LoVo (cell line): ENCODE results near the gene INTS15.
"Not testable (repeated sequence)": the region's sequence is repeated elsewhere in the genome, so short reads cannot be mapped to it uniquely, and the experiment has no call there.

Experiments
- DNase-seq: peaks from one replicate; pipeline ENCODE4 v3.0.0-alpha.2; 2016; ENCODE audit warnings: low spot score

Gene INTS15

DNA sequence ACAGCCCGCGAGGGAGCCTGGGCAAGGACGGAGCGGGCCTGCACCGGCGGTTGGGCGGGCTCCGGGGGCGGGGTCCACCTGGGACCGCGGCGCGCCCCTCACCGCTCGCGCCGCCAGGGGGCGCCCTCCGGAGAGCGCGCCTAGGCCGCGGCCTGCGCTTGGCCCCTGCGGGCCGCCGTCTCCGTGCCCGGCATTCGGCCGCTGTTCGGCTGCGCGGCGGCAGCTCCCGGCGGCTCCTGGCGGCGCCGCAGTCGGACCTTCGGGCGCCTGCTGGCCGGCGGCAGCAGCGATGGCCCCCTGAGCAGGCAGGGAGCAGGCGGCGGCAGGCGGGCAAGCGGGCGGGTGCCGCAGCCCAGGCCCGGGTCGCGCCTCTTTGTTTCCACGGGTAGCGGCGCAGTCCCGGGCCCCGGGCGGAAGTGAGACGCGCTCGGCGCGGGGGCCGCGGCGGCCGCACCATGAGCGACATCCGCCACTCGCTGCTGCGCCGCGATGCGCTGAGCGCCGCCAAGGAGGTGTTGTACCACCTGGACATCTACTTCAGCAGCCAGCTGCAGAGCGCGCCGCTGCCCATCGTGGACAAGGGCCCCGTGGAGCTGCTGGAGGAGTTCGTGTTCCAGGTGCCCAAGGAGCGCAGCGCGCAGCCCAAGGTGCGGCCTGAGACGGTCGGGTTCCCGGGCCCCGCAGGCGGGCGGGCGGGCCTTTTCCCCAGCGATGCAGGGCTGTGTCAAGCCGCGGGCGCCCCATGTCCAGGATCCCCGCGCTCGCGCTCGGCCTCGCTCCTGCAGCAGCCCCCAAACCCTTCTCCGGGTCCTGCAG lies at the start of gene INTS15:
Gene INTS15, plus strand, starts transcription at position 193 of the 816 bp plus-strand sequence. Its CDS starts 263 bp downstream, at position 456.
- peak; percentile 94 for DNase-seq

DNA sequence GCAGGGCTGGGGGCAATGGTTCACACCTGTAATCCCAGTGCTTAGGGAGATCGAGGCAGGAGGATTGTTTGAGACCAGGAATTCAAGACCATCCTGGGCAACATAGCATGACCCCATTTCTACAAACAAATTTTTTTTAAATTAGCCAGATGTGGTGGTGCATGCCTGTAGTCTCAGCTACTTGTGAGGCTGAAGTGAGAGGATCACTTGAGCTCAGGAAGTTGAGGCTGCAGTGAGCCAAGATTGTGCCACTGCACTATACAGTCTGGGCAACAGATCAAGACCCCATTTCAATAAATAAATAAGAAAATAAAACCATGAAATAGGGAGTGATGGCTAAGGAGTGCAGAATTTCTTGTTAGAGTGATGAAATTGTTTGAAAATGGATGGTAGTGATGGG lies 47.5 kb upstream of the INTS15 start:
- no peak for DNase-seq

DNA sequence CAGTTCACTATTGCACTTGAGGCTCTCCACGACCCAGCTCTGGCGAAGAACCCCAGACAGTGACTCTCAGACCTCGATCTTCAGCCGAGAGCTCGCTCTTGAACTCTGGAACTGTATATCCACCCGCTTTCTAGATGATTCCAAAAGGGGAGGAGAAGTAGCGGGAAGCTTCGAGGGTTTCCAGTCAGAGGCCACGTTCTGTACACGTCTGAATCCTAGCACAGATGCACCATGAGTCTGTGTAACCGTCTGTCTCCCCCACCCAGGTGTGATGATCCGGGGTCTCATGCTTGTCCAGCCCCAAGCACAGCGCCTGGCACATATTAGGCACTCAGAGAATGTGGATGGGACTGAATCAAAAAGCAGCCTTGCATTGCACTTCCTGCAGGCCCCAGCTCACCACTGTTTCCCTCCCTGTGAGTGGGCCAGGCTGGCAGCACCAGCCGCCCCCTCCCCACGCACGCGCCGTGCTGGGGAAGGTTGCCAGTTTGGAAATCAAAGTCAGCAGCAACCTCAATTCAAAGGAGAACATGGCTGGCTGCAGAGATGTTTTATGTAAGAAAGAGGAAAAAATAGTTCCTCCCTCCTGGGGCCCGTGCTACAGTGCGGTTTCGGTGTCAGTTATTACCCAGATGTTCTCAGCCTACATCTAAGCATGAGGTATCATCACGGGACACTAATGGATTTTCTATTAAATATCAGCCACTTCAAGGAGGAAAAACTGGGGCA lies 44.3 kb upstream of the INTS15 start:
- no peak for DNase-seq

DNA sequence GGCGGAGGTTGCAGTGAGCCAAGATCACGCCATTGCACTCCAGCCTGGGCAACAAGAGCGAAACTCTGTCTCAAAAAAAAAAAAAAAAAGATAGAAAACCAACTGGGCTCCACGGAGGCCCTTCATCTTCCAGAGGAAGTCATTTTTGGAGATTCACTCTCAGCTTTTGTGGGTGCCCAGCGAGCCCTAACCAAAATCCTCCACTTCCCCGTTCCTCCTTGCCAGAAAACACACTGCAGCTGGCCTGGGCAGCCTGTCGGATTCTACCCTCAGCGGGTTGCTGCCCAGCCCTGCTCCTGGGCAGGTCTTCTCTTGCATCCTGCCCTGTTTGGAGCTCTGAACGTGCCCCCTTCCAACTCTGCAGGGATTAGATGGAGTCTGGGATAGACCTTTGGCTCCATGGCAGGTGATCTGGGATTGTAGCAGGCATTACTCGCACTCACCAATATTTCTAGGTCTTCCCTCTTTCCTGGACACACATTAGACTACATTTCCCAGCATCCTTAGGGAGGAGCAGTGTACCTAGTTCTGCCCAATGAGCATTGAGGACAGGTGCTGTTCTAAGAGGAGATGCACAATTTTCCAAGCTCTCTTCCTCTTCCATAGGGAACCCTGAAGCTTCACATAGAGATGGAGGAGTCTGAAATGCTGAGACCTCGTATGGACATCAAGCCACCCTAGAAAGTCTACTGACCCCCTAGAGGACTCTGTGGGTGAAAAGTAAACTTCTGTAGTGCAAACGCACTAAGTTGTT lies 43.1 kb upstream of the INTS15 start:
- no peak for DNase-seq

DNA sequence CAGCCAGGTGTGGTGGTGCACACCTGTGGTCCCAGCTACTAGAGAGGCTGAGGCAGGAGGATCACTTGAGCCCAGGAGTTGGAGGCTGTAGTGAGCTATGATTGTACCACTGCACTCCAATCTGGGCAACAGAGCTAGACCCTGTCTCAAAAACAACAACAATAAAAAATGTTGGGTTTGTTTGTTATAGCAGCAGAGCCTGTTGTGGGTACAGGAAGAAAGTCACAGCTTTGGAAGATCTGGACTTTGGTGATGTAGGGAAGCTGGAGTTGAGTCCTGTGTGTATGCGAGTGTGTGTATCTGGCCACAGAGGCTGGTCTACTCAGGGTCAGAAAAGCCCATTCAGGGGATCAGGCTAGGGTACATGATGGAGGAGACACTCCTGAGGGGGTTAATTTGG lies 42.4 kb upstream of the INTS15 start:
- no peak for DNase-seq

DNA sequence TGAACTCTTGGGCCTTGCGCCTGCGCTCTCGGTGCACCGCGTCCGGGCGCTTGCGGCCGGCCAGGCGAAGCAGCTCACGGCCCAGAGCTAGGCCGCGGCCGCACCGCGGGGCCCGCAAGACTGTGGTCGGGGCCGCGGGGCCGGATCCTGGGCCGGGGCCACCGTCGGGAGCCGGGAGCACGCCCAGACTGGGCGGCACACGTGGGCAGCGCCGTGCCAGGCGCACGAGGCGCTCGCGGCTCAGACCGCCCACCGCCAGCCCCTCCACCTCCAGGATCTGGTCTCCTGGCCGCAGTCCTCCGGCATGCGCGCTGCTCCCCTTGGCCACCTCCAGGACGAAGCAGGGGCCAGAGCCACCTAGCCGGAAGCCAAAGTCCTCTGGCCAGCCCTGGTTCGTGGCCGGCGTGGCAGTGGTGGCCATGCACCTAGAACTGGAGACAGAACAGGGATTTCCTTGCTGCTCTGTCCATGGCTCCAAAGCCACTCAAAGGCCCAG lies 38.8 kb upstream of the INTS15 start, which contains the start of gene GRID2IP:
Gene GRID2IP, minus strand, starts transcription at position 446 of the 496 bp plus-strand sequence. Its CDS starts 25 bp downstream, at position 421.
- no peak for DNase-seq

DNA sequence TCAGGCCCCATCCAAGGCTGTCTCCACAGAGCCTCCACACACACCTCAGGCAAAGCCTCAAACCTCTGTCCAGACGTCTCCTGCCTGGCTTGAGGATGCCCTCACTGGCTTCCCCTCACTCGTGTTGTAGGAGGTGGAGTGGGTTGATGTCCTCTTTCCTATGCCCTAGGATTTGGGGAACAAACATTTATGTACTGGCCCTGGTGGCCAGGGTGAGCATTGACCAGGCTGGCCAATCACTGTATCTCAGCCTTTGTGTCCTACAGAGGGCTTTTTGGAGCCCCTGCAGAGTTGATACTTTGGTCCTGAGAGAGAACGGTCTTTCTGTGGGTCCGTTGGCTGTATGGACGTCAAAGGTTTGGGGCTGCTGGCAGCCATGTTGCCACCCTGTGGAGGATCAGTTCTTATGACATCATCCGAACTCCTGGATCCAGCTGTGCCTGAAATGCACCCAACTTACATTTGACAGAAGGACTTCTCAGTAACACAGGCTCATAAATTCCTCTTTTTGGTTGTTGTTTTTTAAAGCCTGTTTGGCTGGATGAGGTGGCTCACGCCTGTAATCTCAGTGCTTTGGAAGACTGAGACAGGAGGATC lies 36.3 kb upstream of the INTS15 start:
- no peak for DNase-seq

DNA sequence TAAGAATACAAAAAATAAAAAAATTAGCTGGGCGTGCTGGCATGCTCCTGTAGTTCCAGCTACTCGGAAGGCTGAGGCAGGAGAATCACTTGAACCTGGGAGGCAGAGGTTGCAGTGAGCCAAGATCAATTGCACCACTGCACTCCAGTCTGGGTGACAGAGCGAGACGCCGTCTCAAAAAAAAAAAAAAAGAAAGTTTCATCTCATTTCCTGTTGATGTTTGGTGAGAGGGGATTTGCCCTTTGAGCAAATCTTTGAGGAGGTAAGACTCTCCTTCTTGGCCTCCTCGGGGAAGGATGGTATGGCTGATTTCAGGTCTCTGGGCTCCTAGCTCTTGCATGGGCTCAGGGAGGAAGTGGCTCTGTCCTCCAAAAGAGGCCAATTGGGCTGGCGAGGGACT lies 35.0 kb upstream of the INTS15 start:
- DNase-seq, result no peak

DNA sequence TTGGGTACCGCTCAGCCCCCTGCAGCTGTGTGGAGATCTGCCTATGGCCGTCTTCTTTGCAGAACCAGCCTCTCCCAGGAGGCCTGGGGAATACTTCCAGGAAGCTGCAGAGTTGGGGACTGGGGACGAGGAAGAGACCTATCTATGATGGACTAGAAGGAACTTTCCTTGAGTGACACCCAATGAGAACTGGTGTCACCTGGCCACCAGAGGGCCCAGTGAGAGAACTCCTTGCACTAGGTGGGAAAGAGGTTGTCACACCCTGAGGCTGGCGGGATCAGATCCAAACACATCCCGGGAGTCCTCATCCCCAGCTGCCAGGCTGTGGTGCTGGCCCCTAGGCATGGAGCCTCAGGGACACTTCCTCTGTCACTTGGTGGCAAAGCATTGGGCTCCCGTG lies 33.6 kb upstream of the INTS15 start:
- DNase-seq, result no peak

DNA sequence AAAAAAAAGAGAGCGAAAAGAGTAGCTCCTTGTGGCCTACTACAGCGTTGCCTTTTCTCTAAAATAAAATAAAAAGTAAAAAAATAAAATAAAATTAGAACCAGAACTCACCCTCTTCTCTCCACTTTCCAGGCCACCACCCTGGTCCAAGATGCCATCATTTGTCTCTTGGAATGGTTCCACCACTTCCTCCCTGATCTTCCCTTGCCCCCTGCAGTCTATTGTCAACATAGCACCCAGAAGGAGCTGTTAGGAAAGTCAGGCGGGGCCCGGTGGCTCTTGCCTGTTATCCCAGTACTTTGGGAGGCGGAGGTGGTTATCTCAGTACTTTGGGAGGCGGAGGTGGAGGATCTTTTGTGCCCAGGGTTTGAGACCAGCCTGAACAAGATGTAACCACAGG lies 31.0 kb upstream of the INTS15 start:
- DNase-seq, result peak; percentile 58

DNA sequence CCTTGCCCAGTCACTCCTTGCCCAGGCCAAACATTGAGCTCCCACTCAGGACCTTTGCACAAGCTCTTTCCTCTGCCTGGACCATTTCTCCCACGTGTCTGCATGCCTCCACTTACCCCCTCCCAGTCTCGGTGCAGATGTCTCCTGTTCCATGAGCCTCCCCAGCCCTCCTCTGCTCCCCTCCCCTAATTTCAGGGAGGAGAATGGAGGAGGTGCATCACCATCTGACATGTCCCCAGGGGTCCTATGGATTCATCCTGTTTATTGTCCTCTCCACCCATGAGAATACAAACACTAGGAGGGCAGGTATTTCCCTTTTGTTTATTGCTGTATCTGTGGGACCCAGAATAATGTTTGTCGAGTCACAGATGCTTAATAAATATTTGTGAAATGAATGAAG lies 29.9 kb upstream of the INTS15 start:
- DNase-seq, result no peak

DNA sequence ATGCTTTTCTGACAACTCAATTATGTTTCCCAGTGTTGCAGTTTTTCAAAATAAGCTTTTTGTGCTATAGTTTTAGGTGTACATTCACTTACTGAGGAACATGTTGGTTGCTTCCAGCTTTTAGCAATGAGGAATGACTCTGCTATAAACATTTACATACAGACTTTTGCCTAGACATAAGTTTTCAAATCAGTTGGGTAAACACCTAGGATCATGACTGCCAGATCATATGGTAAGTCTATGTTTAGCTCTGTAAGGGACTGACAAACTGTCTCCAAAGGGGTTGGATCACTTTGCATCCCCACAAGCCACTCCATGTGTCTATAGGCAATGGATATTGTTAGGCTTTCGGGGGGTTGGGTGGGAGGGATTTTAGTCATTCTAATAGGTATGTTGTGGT lies 27.7 kb upstream of the INTS15 start:
- no peak for DNase-seq

DNA sequence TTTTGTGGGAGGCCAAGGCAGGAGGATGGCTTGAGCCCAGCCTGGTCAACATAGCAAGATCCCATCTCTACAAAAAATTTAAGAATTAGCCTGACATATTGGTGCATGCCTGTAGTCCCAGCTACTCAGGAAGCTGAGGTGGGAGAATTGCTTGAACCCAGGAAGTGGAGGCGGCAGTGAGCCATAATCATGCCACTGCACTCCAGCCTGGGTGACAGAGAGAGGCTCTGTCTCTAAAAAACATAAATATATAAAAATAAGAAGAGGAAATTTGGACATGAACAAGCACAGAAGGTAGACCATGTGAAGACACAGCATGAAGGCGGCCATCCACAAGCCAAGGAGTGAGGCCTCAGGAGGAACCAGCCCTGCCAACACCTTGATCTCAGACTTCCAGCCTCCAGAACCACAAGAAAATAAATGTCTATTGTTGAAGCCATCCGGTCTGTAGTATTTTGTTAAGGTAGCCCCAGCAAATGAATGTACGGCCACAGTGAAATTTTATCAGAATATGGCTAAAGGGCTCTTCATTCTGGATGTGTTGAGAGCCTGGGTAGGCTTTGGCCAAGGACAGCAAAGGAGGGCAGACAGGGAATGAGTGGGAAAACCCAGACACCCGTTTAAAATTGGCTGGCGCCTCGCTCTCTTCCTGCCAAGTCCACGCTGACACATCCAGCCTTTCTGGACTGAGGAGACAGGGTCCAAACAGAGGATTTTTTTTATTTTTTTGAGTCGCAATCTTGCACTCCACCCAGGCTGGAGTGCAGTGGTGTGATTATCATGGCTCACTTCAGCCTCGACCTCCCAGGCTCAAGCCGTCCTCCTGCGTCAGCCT lies 25.7 kb upstream of the INTS15 start:
- no peak for DNase-seq

DNA sequence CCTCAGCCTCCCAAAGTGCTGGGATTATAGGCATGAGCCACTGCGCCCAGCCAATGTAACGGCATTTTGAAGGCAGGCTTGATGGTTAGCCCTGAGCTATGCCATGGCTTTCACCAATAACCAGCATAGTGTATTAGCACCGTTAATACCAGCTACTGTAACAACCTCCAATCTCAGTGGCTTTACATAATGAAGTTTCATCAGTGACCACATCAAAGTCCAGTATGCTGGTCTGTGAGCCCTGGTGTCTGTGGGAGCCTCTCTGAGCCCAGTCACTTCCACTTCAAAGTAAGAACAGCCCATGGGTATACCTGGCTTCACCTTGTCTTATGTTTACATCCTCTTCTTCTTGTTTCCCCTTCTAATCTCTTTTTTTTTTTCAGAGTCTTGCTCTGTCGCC lies 24.2 kb upstream of the INTS15 start:
- no peak for DNase-seq

DNA sequence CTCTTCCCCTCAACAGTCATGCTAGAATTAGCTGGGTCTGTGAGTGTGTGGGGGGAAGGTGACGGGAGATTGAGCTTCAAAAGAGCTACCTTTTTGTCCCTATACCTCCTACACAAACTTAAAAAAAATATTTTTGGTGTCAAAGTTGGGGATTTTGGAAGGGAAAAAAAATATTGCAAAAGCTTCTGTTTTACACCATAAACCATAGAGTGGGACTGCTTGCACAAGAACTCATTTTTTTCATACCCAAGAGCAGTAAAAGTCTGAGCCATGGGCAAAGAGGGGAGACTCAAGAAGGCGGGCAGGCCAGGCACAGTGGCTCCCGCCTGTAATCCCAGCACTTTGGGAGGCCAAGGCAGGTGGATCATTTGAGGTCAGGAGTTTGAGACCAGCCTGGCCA lies 21.9 kb upstream of the INTS15 start:
- no peak for DNase-seq

DNA sequence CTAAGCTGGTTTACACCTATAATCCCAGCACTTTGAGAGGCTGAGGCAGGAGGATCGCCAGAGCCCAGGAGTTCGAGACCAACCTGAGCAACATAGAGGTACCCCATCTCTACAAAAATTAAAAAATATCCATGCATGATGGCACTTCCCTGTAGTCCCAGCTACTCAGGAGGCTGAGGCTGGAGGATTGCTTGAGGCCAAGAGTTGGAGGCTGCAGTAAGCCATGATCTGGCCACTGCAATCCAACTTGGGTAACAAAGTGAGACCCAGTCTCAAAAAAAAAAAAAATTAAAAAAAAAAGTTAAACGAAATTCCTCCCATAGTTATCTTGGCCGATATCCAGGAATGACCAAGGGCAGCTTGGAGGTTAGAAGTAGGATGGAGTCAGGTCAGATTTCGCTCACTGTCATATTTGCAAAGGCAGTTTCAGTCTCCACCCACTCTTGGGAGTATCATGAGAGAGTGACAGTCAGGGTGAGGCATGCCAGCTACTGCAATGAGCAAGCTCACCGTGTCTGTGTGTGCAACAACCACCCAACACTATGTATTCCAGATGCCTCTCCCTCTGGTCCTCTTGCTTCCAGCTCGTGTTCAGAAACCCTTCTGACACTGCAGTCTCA lies 18.6 kb upstream of the INTS15 start:
- no peak for DNase-seq

DNA sequence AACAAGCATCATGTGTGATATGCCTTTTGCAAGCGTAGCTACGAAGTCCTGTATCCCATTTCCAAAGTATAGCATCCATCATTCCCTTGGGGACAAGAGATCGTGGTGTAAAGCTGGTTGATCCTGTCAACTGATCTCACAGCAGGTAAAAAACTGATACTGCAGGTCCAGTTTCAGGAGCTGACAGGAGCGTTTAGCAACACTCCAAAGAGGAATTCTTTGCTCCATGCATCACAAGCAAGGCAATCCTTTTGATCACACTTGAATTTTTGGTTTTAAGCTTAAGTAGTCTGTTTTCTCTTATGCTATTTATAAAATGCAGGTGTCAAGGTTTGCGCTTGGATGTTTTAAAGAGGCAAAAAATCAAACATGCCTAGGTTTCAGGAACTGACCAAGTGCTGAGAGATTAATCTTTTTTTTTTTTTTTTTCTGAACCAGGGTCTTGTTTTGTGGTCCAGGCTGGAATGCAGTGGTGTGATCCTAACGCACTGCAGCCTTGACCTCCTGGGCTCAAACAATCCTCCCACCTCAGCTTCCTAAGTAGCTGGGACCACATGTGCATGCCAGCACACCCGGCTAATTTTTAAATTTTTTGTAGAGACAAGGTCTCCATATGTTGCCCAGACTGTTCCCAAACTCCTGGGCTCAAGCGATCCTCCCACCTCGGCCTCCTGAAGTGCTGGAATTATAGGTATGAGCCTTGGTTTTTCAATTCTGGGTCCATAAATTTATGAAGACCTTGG lies 14.4 kb upstream of the INTS15 start:
- DNase-seq, result no peak

DNA sequence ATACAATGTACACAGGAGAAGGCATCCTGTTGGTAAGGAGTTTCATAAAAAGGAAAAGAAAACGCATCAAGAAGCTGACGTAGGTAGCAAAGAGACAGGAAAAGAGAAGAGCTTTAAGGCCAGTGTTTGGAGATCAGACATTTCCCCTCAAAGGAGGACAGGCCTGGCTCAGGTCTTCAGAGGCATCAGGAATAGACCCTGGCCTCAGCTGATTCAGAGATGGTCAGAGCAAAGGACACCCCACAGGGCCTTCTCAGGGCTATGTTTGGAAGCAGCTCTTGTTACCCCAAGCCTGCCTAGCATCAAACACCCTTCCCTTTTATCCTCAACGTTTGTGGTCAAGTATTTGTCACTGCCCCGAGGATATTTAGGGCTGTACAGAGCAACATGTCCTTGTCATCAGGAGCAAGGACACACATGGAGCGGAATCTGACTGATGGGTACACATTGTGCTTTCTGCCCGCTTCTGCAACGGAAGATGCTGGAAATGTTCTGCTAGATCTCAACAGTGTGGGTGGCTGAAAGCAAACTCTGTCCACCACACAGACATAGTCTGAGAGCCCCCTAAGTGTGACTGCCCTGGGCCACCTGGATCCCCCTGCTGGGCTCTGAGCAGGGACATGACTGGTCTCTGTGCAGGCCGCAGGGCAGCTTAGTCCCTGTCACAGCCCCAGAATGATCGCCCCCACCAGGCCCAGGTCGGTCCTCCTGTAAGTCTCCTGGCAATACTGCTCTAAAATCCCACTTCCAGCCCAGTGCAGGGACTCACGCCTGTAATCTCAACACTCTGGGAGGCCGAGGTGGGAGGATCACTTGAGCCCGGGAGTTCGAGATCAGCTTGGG lies 13.6 kb upstream of the INTS15 start:
- no peak for DNase-seq

DNA sequence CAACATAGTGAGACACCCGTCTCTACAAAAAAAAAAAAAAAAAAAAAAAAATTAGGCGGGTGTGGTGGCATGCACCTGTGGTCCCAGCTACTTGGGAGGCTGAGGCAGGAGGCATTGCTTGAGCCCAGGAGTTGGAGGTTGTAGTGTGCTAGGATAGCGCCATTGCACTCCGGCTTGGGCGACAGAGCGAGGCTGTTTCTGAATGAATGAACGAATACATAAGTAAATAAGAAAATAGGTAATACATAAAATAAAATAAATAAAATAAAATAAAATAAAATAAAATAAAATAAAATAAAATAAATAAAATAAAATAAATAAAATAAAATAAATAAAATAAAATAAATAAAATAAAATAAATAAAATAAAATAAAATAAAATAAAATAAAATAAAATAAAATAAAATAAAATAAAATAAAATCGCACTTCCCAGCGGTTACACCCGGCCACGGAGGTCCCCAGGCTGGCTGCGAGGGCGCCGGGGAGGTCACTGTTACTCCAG lies 12.9 kb upstream of the INTS15 start:
- DNase-seq, result not testable (repeated sequence)
